ENCODE measurements around the gene ABCF2. TPM values are rescaled to one million over a fixed set of nuclear protein-coding genes. Genes with fewer than 3 reads are reported as not detected.

The ABCF2 gene
- total RNA-seq, 1 experiment from 2014 or later = 55.5 TPM

DNA sequence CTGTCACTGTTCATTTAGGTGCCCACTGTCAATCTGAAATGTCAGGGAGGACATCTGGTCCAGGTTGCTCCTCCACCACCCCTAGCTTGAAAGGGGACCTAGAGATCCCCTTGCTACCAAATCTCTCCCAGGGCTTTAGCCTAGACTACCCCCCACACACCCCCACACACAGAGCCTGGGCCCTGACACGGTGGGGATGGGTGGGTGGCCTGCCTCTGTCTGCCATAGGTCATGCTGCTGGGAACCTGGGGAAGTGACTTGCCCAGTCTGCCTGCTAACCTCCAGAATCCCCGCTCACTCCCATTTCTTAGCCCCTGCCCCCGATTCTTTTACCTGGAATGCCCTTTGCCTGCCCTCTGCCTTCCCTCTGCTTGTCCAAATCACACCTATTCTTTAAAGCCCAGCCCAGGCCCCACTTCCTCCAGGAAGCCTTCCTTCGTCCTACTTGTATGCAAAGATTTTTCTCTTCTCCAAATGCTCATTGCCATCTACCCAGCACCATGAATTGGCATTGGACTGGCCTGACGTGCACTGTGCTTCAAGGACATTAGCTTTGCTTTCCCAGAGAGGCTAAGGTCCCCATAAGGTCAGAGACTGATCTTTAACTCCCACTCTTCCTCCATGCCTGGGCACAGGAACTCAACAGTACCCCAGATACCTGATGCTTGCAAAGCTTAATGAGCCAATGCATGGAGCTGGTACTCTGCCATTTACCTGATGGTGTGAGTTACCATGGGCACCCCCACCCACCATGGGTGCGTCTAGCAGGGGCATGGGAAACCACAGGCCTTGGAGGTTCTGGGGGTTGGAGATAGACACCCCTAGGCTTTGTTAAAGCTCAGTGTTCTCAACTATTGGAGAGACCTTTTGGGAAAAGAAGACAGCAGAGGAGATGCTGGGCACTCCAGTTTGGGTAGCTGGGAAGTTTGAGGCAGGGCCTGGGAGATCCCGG is 23.5 kb upstream of the ABCF2 start:
- peaks cover 4% of the 10 kb centered on the region for H3K4me1 ChIP-seq (ENCODE audit: insufficient read depth, low read length)
- no peak overlapping the region for H3K9ac ChIP-seq (ENCODE audit: low read length)
- ATAC-seq = no peak
- H3K79me2 ChIP-seq (ENCODE audit: low read length) = no peaks in the 10 kb centered on the region
- intact Hi-C loops (cut with micrococcal nuclease) = no loop called here
- TF ChIP-seq, protein P1, sequence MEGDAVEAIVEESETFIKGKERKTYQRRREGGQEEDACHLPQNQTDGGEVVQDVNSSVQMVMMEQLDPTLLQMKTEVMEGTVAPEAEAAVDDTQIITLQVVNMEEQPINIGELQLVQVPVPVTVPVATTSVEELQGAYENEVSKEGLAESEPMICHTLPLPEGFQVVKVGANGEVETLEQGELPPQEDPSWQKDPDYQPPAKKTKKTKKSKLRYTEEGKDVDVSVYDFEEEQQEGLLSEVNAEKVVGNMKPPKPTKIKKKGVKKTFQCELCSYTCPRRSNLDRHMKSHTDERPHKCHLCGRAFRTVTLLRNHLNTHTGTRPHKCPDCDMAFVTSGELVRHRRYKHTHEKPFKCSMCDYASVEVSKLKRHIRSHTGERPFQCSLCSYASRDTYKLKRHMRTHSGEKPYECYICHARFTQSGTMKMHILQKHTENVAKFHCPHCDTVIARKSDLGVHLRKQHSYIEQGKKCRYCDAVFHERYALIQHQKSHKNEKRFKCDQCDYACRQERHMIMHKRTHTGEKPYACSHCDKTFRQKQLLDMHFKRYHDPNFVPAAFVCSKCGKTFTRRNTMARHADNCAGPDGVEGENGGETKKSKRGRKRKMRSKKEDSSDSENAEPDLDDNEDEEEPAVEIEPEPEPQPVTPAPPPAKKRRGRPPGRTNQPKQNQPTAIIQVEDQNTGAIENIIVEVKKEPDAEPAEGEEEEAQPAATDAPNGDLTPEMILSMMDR (conservative IDR thresholded peaks at IDR 0.05; ENCODE audit: low read depth, low read length) = no peak
- TF ChIP-seq EZH2 (IDR thresholded peaks at IDR 0.05; ENCODE audit: low read length, unreplicated experiment) = no peak
- TF ChIP-seq EZH2phosphoT487 (IDR thresholded peaks at IDR 0.05; ENCODE audit: borderline replicate concordance, low read length) = no peak
- CTCF ChIA-PET = no interaction called here
- no peaks in the 10 kb centered on the region for H4K20me1 ChIP-seq (ENCODE audit: low read length)
- H3K36me3 ChIP-seq (ENCODE audit: low read depth, low read length) = no peaks in the 10 kb centered on the region
- H3F3A ChIP-seq (ENCODE audit: low read length, unreplicated experiment) = no peaks in the 10 kb centered on the region
- TSS peak; percentile 15 for BruUV-seq (replicated peaks)
- POLR2A ChIA-PET (ENCODE audit: unreplicated experiment) = no interaction called here
- no peak overlapping the region for H3K4me2 ChIP-seq (ENCODE audit: low read length)
- no peak overlapping the region for H3K27ac ChIP-seq (ENCODE audit: low read length)
- no peak overlapping the region for H2AFZ ChIP-seq (ENCODE audit: low read length)
- no peak overlapping the region for H3K4me3 ChIP-seq (ENCODE audit: low read length)
- H3K9me2 ChIP-seq (replicated peaks; ENCODE audit: low read length) = no peaks in the 10 kb centered on the region
- no peaks in the 10 kb centered on the region for H3K27me3 ChIP-seq (ENCODE audit: low read length)
- DNase-seq = no peak
- H3K9me3 ChIP-seq (ENCODE audit: low read length) = no peaks in the 10 kb centered on the region

DNA sequence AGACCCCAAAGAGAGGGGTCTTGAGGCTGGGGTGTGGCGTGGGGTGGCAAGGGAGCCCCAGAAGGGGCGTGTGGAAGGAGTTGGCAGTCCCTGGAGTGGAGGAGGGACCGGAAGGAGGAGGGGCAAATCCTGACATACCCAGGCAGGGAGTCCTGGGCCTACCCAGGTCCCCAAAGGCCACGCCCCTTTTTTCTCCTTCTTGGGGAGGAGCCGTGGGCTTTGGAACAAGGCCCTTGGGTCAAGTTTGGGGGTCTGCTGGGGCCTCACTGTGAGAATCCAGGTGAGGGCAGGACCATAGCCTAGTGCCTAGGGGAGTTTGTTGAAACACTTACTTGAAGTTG is 22.7 kb upstream of the ABCF2 start:
- CTCF ChIA-PET = no interaction called here
- Histone ChIP-seq H3K27ac (ENCODE audit: low read length) (no peak overlapping the region), H3K4me2 (ENCODE audit: low read length) (peak overlapping the region; percentile 99; the same call in 1 of the 2 replicates), H4K20me1 (ENCODE audit: low read length) (no peaks in the 10 kb centered on the region), H3K9me3 (ENCODE audit: low read length) (no peaks in the 10 kb centered on the region), H2AFZ (ENCODE audit: low read length) (no peak overlapping the region), H3K36me3 (ENCODE audit: low read depth, low read length) (no peaks in the 10 kb centered on the region), H3K9ac (ENCODE audit: low read length) (no peak overlapping the region), H3K27me3 (ENCODE audit: low read length) (no peaks in the 10 kb centered on the region), H3K9me2 (replicated peaks; ENCODE audit: low read length) (no peaks in the 10 kb centered on the region), H3K79me2 (ENCODE audit: low read length) (no peaks in the 10 kb centered on the region), H3K4me3 (ENCODE audit: low read length) (no peak overlapping the region; the same call in 1 of the 2 replicates), H3K4me1 (ENCODE audit: insufficient read depth, low read length) (peaks cover 4% of the 10 kb centered on the region), H3F3A (ENCODE audit: low read length, unreplicated experiment) (no peaks in the 10 kb centered on the region)
- POLR2A ChIA-PET (ENCODE audit: unreplicated experiment) = no interaction called here
- no TSS peak for BruUV-seq (replicated peaks)
- no peak for ATAC-seq
- intact Hi-C loops (cut with micrococcal nuclease) = loop anchor here (5.0 kb wide), 1 partner anchor 53 kb away; no protein-coding TSS in a partner anchor
- no peak for DNase-seq
- TF ChIP-seq EZH2phosphoT487 (IDR thresholded peaks at IDR 0.05; ENCODE audit: borderline replicate concordance, low read length) = no peak
- TF ChIP-seq, protein P1 (conservative IDR thresholded peaks at IDR 0.05; ENCODE audit: low read depth, low read length) = no peak
- no peak for TF ChIP-seq EZH2 (IDR thresholded peaks at IDR 0.05; ENCODE audit: low read length, unreplicated experiment)

Measured in PC-3 (cell line).